Measurements from ENCODE around the gene CCDC142. TPM values are rescaled to one million over a fixed set of nuclear protein-coding genes. Genes with fewer than 3 reads are reported as not detected.
"Not testable (repeated sequence)": the region's sequence is repeated elsewhere in the genome, so short reads cannot be mapped to it uniquely, and the experiment has no call there.

Gene CCDC142
- total and polyA plus RNA-seq, 4 donors, result 9.3 to 23.4 (median 19.7) TPM

- DNase-seq (ENCODE audit: low read depth in 4 of 6, low spot score in 6 of 6), result no peak
- Histone ChIP-seq H3K4me3 (ENCODE audit: low read depth, low read length) (peak overlapping the region; percentile 91), H3K9me3 (ENCODE audit: control insufficient read depth, insufficient read depth, low read length) (no peaks in the 10 kb centered on the region), H3K27me3 (ENCODE audit: control insufficient read depth, insufficient read depth, low read length) (no peaks in the 10 kb centered on the region), H3K4me1 (ENCODE audit: control insufficient read depth, insufficient read depth, low read length) (peaks cover 29% of the 10 kb centered on the region), H3K27ac (ENCODE audit: low read depth, low read length) (peak overlapping the region; percentile 93), H3K36me3 (ENCODE audit: control insufficient read depth, insufficient read depth, low read length) (peaks cover 51% of the 10 kb centered on the region)
- under 1% methylated on average over 80 of the region's 80 CpGs for WGBS (ENCODE audit: insufficient coverage)
These were observed 617 bp downstream of the CCDC142 start for GRCh38 chr2:74481961-74482800.

GRCh38 chr2:74481431-74481830, 1.4 kb downstream of the CCDC142 start:
- H3K9me3 ChIP-seq (ENCODE audit: control insufficient read depth, insufficient read depth, low read length), result no peaks in the 10 kb centered on the region
- H3K36me3 ChIP-seq (ENCODE audit: control insufficient read depth, insufficient read depth, low read length), result peaks cover 52% of the 10 kb centered on the region
- no peak for DNase-seq (ENCODE audit: low read depth in 4 of 6, low spot score in 6 of 6)
- 44% methylated on average over 2 of the region's 3 CpGs for WGBS (ENCODE audit: insufficient coverage)
- H3K4me1 ChIP-seq (ENCODE audit: control insufficient read depth, insufficient read depth, low read length), result peaks cover 29% of the 10 kb centered on the region
- H3K27ac ChIP-seq (ENCODE audit: low read depth, low read length), result no peak overlapping the region
- H3K27me3 ChIP-seq (ENCODE audit: control insufficient read depth, insufficient read depth, low read length), result no peaks in the 10 kb centered on the region
- peak overlapping the region; percentile 91 for H3K4me3 ChIP-seq (ENCODE audit: low read depth, low read length)

- H3K4me3 ChIP-seq (ENCODE audit: low read depth, low read length), result no peak overlapping the region
- peaks cover 55% of the 10 kb centered on the region for H3K36me3 ChIP-seq (ENCODE audit: control insufficient read depth, insufficient read depth, low read length)
- H3K27me3 ChIP-seq (ENCODE audit: control insufficient read depth, insufficient read depth, low read length), result no peaks in the 10 kb centered on the region
- DNase-seq (ENCODE audit: low read depth in 4 of 6, low spot score in 6 of 6), result no peak
- 77% methylated on average over 3 of the region's 5 CpGs for WGBS (ENCODE audit: insufficient coverage)
- no peaks in the 10 kb centered on the region for H3K9me3 ChIP-seq (ENCODE audit: control insufficient read depth, insufficient read depth, low read length)
- H3K4me1 ChIP-seq (ENCODE audit: control insufficient read depth, insufficient read depth, low read length), result peaks cover 26% of the 10 kb centered on the region
- H3K27ac ChIP-seq (ENCODE audit: low read depth, low read length), result no peak overlapping the region
These were observed 7.9 kb downstream of the CCDC142 start for GRCh38 chr2:74474899-74475298.

GRCh38 chr2:74474481-74474880, 8.3 kb downstream of the CCDC142 start:
- Histone ChIP-seq H3K27me3 (ENCODE audit: control insufficient read depth, insufficient read depth, low read length) (no peaks in the 10 kb centered on the region), H3K27ac (ENCODE audit: low read depth, low read length) (no peak overlapping the region), H3K4me3 (ENCODE audit: low read depth, low read length) (no peak overlapping the region), H3K9me3 (ENCODE audit: control insufficient read depth, insufficient read depth, low read length) (no peaks in the 10 kb centered on the region), H3K4me1 (ENCODE audit: control insufficient read depth, insufficient read depth, low read length) (peaks cover 26% of the 10 kb centered on the region), H3K36me3 (ENCODE audit: control insufficient read depth, insufficient read depth, low read length) (peaks cover 52% of the 10 kb centered on the region)
- WGBS (ENCODE audit: insufficient coverage), result 98% methylated on average over 6 of the region's 6 CpGs
- no peak for DNase-seq (ENCODE audit: low read depth in 4 of 6, low spot score in 6 of 6)

- Histone ChIP-seq H3K4me3 (ENCODE audit: low read depth, low read length) (peak overlapping the region; percentile 76), H3K27ac (ENCODE audit: low read depth, low read length) (peak overlapping the region; percentile 95), H3K4me1 (ENCODE audit: control insufficient read depth, insufficient read depth, low read length) (peaks cover 26% of the 10 kb centered on the region), H3K36me3 (ENCODE audit: control insufficient read depth, insufficient read depth, low read length) (peaks cover 44% of the 10 kb centered on the region), H3K9me3 (ENCODE audit: control insufficient read depth, insufficient read depth, low read length) (no peaks in the 10 kb centered on the region), H3K27me3 (ENCODE audit: control insufficient read depth, insufficient read depth, low read length) (no peaks in the 10 kb centered on the region)
- 11% methylated on average over 5 of the region's 7 CpGs for WGBS (ENCODE audit: insufficient coverage)
- DNase-seq (ENCODE audit: low read depth in 4 of 6, low spot score in 6 of 6), result no peak
These were observed 9.9 kb downstream of the CCDC142 start for GRCh38 chr2:74472945-74473258.

- Histone ChIP-seq H3K36me3 (ENCODE audit: control insufficient read depth, insufficient read depth, low read length) (peaks cover 40% of the 10 kb centered on the region), H3K9me3 (ENCODE audit: control insufficient read depth, insufficient read depth, low read length) (no peaks in the 10 kb centered on the region), H3K27ac (ENCODE audit: low read depth, low read length) (peak within 1 kb of the TSS; percentile 95), H3K4me1 (ENCODE audit: control insufficient read depth, insufficient read depth, low read length) (peaks cover 26% of the 10 kb centered on the region), H3K4me3 (ENCODE audit: low read depth, low read length) (peak within 1 kb of the TSS; percentile 76), H3K27me3 (ENCODE audit: control insufficient read depth, insufficient read depth, low read length) (no peaks in the 10 kb centered on the region)
- WGBS (ENCODE audit: insufficient coverage), result under 1% methylated on average over 60 of the region's 66 CpGs
- peak; percentile 93 to 99 (median 96) for DNase-seq (ENCODE audit: low read depth in 4 of 6, low spot score in 6 of 6)
These were observed 10.5 kb downstream of the CCDC142 start, which contains the start of gene MRPL53 for GRCh38 chr2:74472086-74472944. MRPL53 (minus strand) TSS chr2:74472680; CDS start chr2:74472660, 20 bp downstream.

- peaks cover 32% of the 10 kb centered on the region for H3K36me3 ChIP-seq (ENCODE audit: control insufficient read depth, insufficient read depth, low read length)
- peak overlapping the region; percentile 95 for H3K27ac ChIP-seq (ENCODE audit: low read depth, low read length)
- WGBS (ENCODE audit: insufficient coverage), result 62% methylated on average over 6 of the region's 16 CpGs
- no peaks in the 10 kb centered on the region for H3K27me3 ChIP-seq (ENCODE audit: control insufficient read depth, insufficient read depth, low read length)
- no peak for DNase-seq (ENCODE audit: low read depth in 4 of 6, low spot score in 6 of 6)
- peak overlapping the region; percentile 76 for H3K4me3 ChIP-seq (ENCODE audit: low read depth, low read length)
- H3K4me1 ChIP-seq (ENCODE audit: control insufficient read depth, insufficient read depth, low read length), result peaks cover 26% of the 10 kb centered on the region
- H3K9me3 ChIP-seq (ENCODE audit: control insufficient read depth, insufficient read depth, low read length), result no peaks in the 10 kb centered on the region
These were observed 11.3 kb downstream of the CCDC142 start for GRCh38 chr2:74471332-74472065.

GRCh38 chr2:74470742-74471141, 12.1 kb downstream of the CCDC142 start:
- not testable (repeated sequence) for DNase-seq (ENCODE audit: low read depth in 4 of 6, low spot score in 6 of 6); H3K9me3 ChIP-seq (ENCODE audit: control insufficient read depth, insufficient read depth, low read length); H3K27ac ChIP-seq (ENCODE audit: low read depth, low read length); H3K27me3 ChIP-seq (ENCODE audit: control insufficient read depth, insufficient read depth, low read length); H3K4me3 ChIP-seq (ENCODE audit: low read depth, low read length)
- Histone ChIP-seq H3K36me3 (ENCODE audit: control insufficient read depth, insufficient read depth, low read length) (peaks cover 30% of the 10 kb centered on the region), H3K4me1 (ENCODE audit: control insufficient read depth, insufficient read depth, low read length) (peaks cover 26% of the 10 kb centered on the region)
- 98% methylated on average over 9 of the region's 12 CpGs for WGBS (ENCODE audit: insufficient coverage)

GRCh38 chr2:74464406-74464805, 18.4 kb downstream of the CCDC142 start:
- peaks cover 25% of the 10 kb centered on the region for H3K36me3 ChIP-seq (ENCODE audit: control insufficient read depth, insufficient read depth, low read length)
- no peak overlapping the region for H3K27ac ChIP-seq (ENCODE audit: low read depth, low read length)
- H3K9me3 ChIP-seq (ENCODE audit: control insufficient read depth, insufficient read depth, low read length), result no peaks in the 10 kb centered on the region
- peak overlapping the region; percentile 81 for H3K4me3 ChIP-seq (ENCODE audit: low read depth, low read length)
- DNase-seq (ENCODE audit: low read depth in 4 of 6, low spot score in 6 of 6), result no peak
- 10% methylated on average over 11 of the region's 13 CpGs for WGBS (ENCODE audit: insufficient coverage)
- no peaks in the 10 kb centered on the region for H3K27me3 ChIP-seq (ENCODE audit: control insufficient read depth, insufficient read depth, low read length)
- peaks cover 15% of the 10 kb centered on the region for H3K4me1 ChIP-seq (ENCODE audit: control insufficient read depth, insufficient read depth, low read length)

All from spinal cord (tissue), 10 donors.